ENCODE data around the gene DACH1.

DACH1 gene

GRCh38 chr13:71831716-71832115 is 35.3 kb downstream of the DACH1 start:
- Mint-ChIP-seq H3K4me3 (no peak overlapping the region), H3K27ac (no peak overlapping the region), H3K4me1 (ENCODE audit: low read depth in 2 of 2) (no peaks in the 10 kb centered on the region), H3K27me3 (no peaks in the 10 kb centered on the region), H3K9me3 (peaks cover 2 to 4% of the 10 kb centered on the region in 2 donors), H3K36me3 (ENCODE audit: insufficient read depth) (no peaks in the 10 kb centered on the region)
- ATAC-seq (replicated peaks) (no peak), DNase-seq (no peak)

GRCh38 chr13:71830736-71831135 is 36.3 kb downstream of the DACH1 start:
- H3K4me3 Mint-ChIP-seq: no peak overlapping the region
- H3K4me1 Mint-ChIP-seq (ENCODE audit: low read depth in 2 of 2): no peaks in the 10 kb centered on the region

GRCh38 chr13:71830323-71830722 is 36.7 kb downstream of the DACH1 start:
- Mint-ChIP-seq H3K4me3 (no peak overlapping the region), H3K27me3 (no peaks in the 10 kb centered on the region), H3K27ac (no peak overlapping the region), H3K4me1 (ENCODE audit: low read depth in 2 of 2) (no peaks in the 10 kb centered on the region), H3K36me3 (ENCODE audit: insufficient read depth) (no peaks in the 10 kb centered on the region), H3K9me3 (peaks cover 0 to 3% of the 10 kb centered on the region in 2 donors)
- ATAC-seq (replicated peaks): no peak
- no peak for DNase-seq

More at GRCh38 chr13:71830736-71831135, 36.3 kb downstream of the DACH1 start:
- Mint-ChIP-seq H3K9me3 (peaks cover 0 to 3% of the 10 kb centered on the region in 2 donors), H3K27ac (no peak overlapping the region), H3K27me3 (no peaks in the 10 kb centered on the region), H3K36me3 (ENCODE audit: insufficient read depth) (no peaks in the 10 kb centered on the region)
- ATAC-seq (replicated peaks) (no peak), DNase-seq (no peak)

GRCh38 chr13:71829547-71829946 is 37.5 kb downstream of the DACH1 start:
- Mint-ChIP-seq H3K9me3 (peaks cover 0 to 3% of the 10 kb centered on the region in 2 donors), H3K27me3 (no peaks in the 10 kb centered on the region), H3K4me1 (ENCODE audit: low read depth in 2 of 2) (no peaks in the 10 kb centered on the region), H3K27ac (no peak overlapping the region), H3K4me3 (no peak overlapping the region), H3K36me3 (ENCODE audit: insufficient read depth) (no peaks in the 10 kb centered on the region)
- DNase-seq (no peak), ATAC-seq (replicated peaks) (no peak)

- H3K4me3 Mint-ChIP-seq: no peak overlapping the region
- peaks cover 0 to 4% of the 10 kb centered on the region in 2 donors for H3K9me3 Mint-ChIP-seq
- no peak overlapping the region for H3K27ac Mint-ChIP-seq
- H3K27me3 Mint-ChIP-seq: no peaks in the 10 kb centered on the region
- ATAC-seq (replicated peaks): no peak
- no peaks in the 10 kb centered on the region for H3K36me3 Mint-ChIP-seq (ENCODE audit: insufficient read depth)
- no peaks in the 10 kb centered on the region for H3K4me1 Mint-ChIP-seq (ENCODE audit: low read depth in 2 of 2)
- DNase-seq: no peak
Measured at GRCh38 chr13:71828564-71828963, 38.4 kb downstream of the DACH1 start.

GRCh38 chr13:71828117-71828516 is 38.9 kb downstream of the DACH1 start:
- no peaks in the 10 kb centered on the region for H3K27me3 Mint-ChIP-seq
- H3K4me3 Mint-ChIP-seq: no peak overlapping the region
- H3K4me1 Mint-ChIP-seq (ENCODE audit: low read depth in 2 of 2): no peaks in the 10 kb centered on the region
- no peaks in the 10 kb centered on the region for H3K36me3 Mint-ChIP-seq (ENCODE audit: insufficient read depth)
- DNase-seq (no peak), ATAC-seq (replicated peaks) (no peak)
- no peak overlapping the region for H3K27ac Mint-ChIP-seq
- H3K9me3 Mint-ChIP-seq: peaks cover 0 to 4% of the 10 kb centered on the region in 2 donors

GRCh38 chr13:71827241-71827640 is 39.8 kb downstream of the DACH1 start:
- H3K36me3 Mint-ChIP-seq (ENCODE audit: insufficient read depth): no peaks in the 10 kb centered on the region
- no peaks in the 10 kb centered on the region for H3K27me3 Mint-ChIP-seq
- H3K9me3 Mint-ChIP-seq: peaks cover 0 to 4% of the 10 kb centered on the region in 2 donors
- no peak for DNase-seq
- no peaks in the 10 kb centered on the region for H3K4me1 Mint-ChIP-seq (ENCODE audit: low read depth in 2 of 2)
- H3K27ac Mint-ChIP-seq: no peak overlapping the region
- no peak overlapping the region for H3K4me3 Mint-ChIP-seq
- ATAC-seq (replicated peaks): no peak

GRCh38 chr13:71820699-71821098 is 46.3 kb downstream of the DACH1 start:
- H3K27me3 Mint-ChIP-seq: no peaks in the 10 kb centered on the region
- H3K9me3 Mint-ChIP-seq: peaks cover 6 to 8% of the 10 kb centered on the region in 2 donors
- no peaks in the 10 kb centered on the region for H3K4me1 Mint-ChIP-seq (ENCODE audit: low read depth in 2 of 2)
- no peak for ATAC-seq (replicated peaks)
- no peaks in the 10 kb centered on the region for H3K36me3 Mint-ChIP-seq (ENCODE audit: insufficient read depth)
- no peak overlapping the region for H3K27ac Mint-ChIP-seq
- no peak for DNase-seq
- H3K4me3 Mint-ChIP-seq: no peak overlapping the region

- Mint-ChIP-seq H3K9me3 (peaks cover 7 to 8% of the 10 kb centered on the region in 2 donors), H3K27me3 (no peaks in the 10 kb centered on the region), H3K4me3 (no peak overlapping the region), H3K4me1 (ENCODE audit: low read depth in 2 of 2) (no peaks in the 10 kb centered on the region), H3K27ac (no peak overlapping the region), H3K36me3 (ENCODE audit: insufficient read depth) (no peaks in the 10 kb centered on the region)
- ATAC-seq (replicated peaks) (no peak), DNase-seq (no peak)
Measured at GRCh38 chr13:71817335-71817734, 49.7 kb downstream of the DACH1 start.

GRCh38 chr13:71814806-71815360 is 52.1 kb downstream of the DACH1 start:
- Mint-ChIP-seq H3K27me3 (no peaks in the 10 kb centered on the region), H3K36me3 (ENCODE audit: insufficient read depth) (no peaks in the 10 kb centered on the region), H3K4me3 (no peak overlapping the region), H3K27ac (no peak overlapping the region), H3K4me1 (ENCODE audit: low read depth in 2 of 2) (no peaks in the 10 kb centered on the region), H3K9me3 (peaks cover 7 to 8% of the 10 kb centered on the region in 2 donors)
- ATAC-seq (replicated peaks) (no peak), DNase-seq (no peak)

- H3K9me3 Mint-ChIP-seq: peaks cover 0 to 2% of the 10 kb centered on the region in 2 donors
- H3K27ac Mint-ChIP-seq: no peak overlapping the region
- no peaks in the 10 kb centered on the region for H3K4me1 Mint-ChIP-seq (ENCODE audit: low read depth in 2 of 2)
- H3K36me3 Mint-ChIP-seq (ENCODE audit: insufficient read depth): no peaks in the 10 kb centered on the region
- DNase-seq (no peak), ATAC-seq (replicated peaks) (no peak)
- H3K27me3 Mint-ChIP-seq: no peaks in the 10 kb centered on the region
- H3K4me3 Mint-ChIP-seq: no peak overlapping the region
Measured at GRCh38 chr13:71813187-71813586, 53.8 kb downstream of the DACH1 start.

- no peak overlapping the region for H3K27ac Mint-ChIP-seq
- H3K36me3 Mint-ChIP-seq (ENCODE audit: insufficient read depth): no peaks in the 10 kb centered on the region
- H3K4me3 Mint-ChIP-seq: no peak overlapping the region
- peaks cover 0 to 2% of the 10 kb centered on the region in 2 donors for H3K9me3 Mint-ChIP-seq
- H3K27me3 Mint-ChIP-seq: no peaks in the 10 kb centered on the region
- ATAC-seq (replicated peaks) (no peak), DNase-seq (no peak)
- H3K4me1 Mint-ChIP-seq (ENCODE audit: low read depth in 2 of 2): no peaks in the 10 kb centered on the region
Measured at GRCh38 chr13:71811344-71811743, 55.7 kb downstream of the DACH1 start.

GRCh38 chr13:71808708-71809107 is 58.3 kb downstream of the DACH1 start:
- Mint-ChIP-seq H3K27ac (no peak overlapping the region), H3K4me3 (no peak overlapping the region), H3K9me3 (no peaks in the 10 kb centered on the region), H3K27me3 (no peaks in the 10 kb centered on the region), H3K36me3 (ENCODE audit: insufficient read depth) (no peaks in the 10 kb centered on the region), H3K4me1 (ENCODE audit: low read depth in 2 of 2) (no peaks in the 10 kb centered on the region)
- ATAC-seq (replicated peaks): no peak
- DNase-seq: no peak

GRCh38 chr13:71806886-71807285 is 60.1 kb downstream of the DACH1 start:
- H3K4me3 Mint-ChIP-seq: no peak overlapping the region
- no peaks in the 10 kb centered on the region for H3K36me3 Mint-ChIP-seq (ENCODE audit: insufficient read depth)
- no peaks in the 10 kb centered on the region for H3K27me3 Mint-ChIP-seq
- no peak overlapping the region for H3K27ac Mint-ChIP-seq
- no peak for DNase-seq
- no peaks in the 10 kb centered on the region for H3K9me3 Mint-ChIP-seq
- no peaks in the 10 kb centered on the region for H3K4me1 Mint-ChIP-seq (ENCODE audit: low read depth in 2 of 2)
- no peak for ATAC-seq (replicated peaks)

- ATAC-seq (replicated peaks) (no peak), DNase-seq (no peak)
- Mint-ChIP-seq H3K4me3 (no peak overlapping the region), H3K27ac (no peak overlapping the region), H3K9me3 (no peaks in the 10 kb centered on the region), H3K4me1 (ENCODE audit: low read depth in 2 of 2) (no peaks in the 10 kb centered on the region), H3K36me3 (ENCODE audit: insufficient read depth) (no peaks in the 10 kb centered on the region), H3K27me3 (no peaks in the 10 kb centered on the region)
Measured at GRCh38 chr13:71803066-71803465, 63.9 kb downstream of the DACH1 start.

All from effector memory CD8-positive, alpha-beta T cell (primary cell).